Measurements from ENCODE around the gene NEURL2.

GRCh38 chr20:45857114-45857881 lies 33.7 kb downstream of the NEURL2 start, which contains the start of the genes ACOT8 and ZSWIM3:
- TF ChIP-seq POLR2A (IDR thresholded peaks at IDR 0.05) (peak in 1 of 2 donors; percentile 56), CTCF (IDR thresholded peaks at IDR 0.05) (no peak), POLR2AphosphoS5 (IDR thresholded peaks at IDR 0.05; ENCODE audit: insufficient read depth in 1 of 2, low read depth in 1 of 2) (peak; percentile 83 to 95)
